SK-N-SH treated with all-trans-retinoic acid at 6 μM for 48 hours (cell line): ENCODE data around the gene FARP1.

Experiments used
- ATAC-seq: fragments of 200-7000 bp; cut with Tn5 transposase; 3 replicates; pipeline ENCODE4 v1.9.1; 2020; ENCODE audit warnings: mild to moderate bottlenecking, moderate library complexity
- ARNTL ChIP-seq: fragments of 450-650 bp; formaldehyde crosslinking; IDR thresholded peaks from 2 replicates; pipeline ENCODE4 v1.5.0; 2020; ENCODE audit warnings: low read depth, mild to moderate bottlenecking, moderate library complexity, borderline replicate concordance
- CREB5 ChIP-seq: fragments of 250-450 bp; sonication (Bioruptor Pico); IDR thresholded peaks from 2 replicates; pipeline ENCODE4 v1.5.1; 2020; ENCODE audit warnings: low read depth, mild to moderate bottlenecking, moderate library complexity
- CSDC2 ChIP-seq: fragments of 250-450 bp; sonication (Bioruptor Pico); IDR thresholded peaks from 2 replicates; pipeline ENCODE4 v1.5.0; 2020; ENCODE audit warnings: mild to moderate bottlenecking, moderate library complexity
- CSRNP3 ChIP-seq: fragments of 250-450 bp; sonication (Bioruptor Pico); IDR thresholded peaks from 2 replicates; pipeline ENCODE4 v1.5.1; 2021; ENCODE audit warnings: mild to moderate bottlenecking, moderate library complexity
- ESRRG ChIP-seq: fragments of 250-450 bp; sonication (Bioruptor Pico); IDR thresholded peaks from 2 replicates; pipeline ENCODE4 v1.6.1; 2021; ENCODE audit warnings: mild to moderate bottlenecking
- GLIS3 ChIP-seq: fragments of 250-450 bp; sonication (Bioruptor Pico); IDR thresholded peaks from 2 replicates; pipeline ENCODE4 v1.5.0; 2020; ENCODE audit warnings: mild to moderate bottlenecking, moderate library complexity
- ISL1 ChIP-seq: fragments of 250-450 bp; sonication (Bioruptor Pico); IDR thresholded peaks from 2 replicates; pipeline ENCODE4 v2.1.2; 2022; ENCODE audit warnings: mild to moderate bottlenecking, moderate library complexity
- OSR1 ChIP-seq: fragments of 250-450 bp; sonication (Bioruptor Pico); IDR thresholded peaks from 2 replicates; pipeline ENCODE4 v1.8.0; 2022; ENCODE audit warnings: moderate library complexity, mild to moderate bottlenecking, inconsistent platforms
- PATZ1 ChIP-seq: fragments of 250-450 bp; sonication (Bioruptor Pico); IDR thresholded peaks from 2 replicates; pipeline ENCODE4 v1.8.0; 2020; ENCODE audit warnings: mild to moderate bottlenecking, moderate library complexity, borderline replicate concordance
- POU6F1 ChIP-seq: fragments of 250-450 bp; sonication (Bioruptor Pico); IDR thresholded peaks from 2 replicates; pipeline ENCODE4 v1.8.0; 2021; ENCODE audit warnings: low read depth, mild to moderate bottlenecking, moderate library complexity, borderline replicate concordance
- PPARA ChIP-seq: fragments of 250-450 bp; sonication (Bioruptor Pico); IDR thresholded peaks from 2 replicates; pipeline ENCODE4 v1.5.0; 2020; ENCODE audit warnings: mild to moderate bottlenecking, borderline replicate concordance
- RARB ChIP-seq: fragments of 250-450 bp; sonication (Bioruptor Pico); IDR thresholded peaks from 2 replicates; pipeline ENCODE4 v1.8.0; 2021; ENCODE audit warnings: mild to moderate bottlenecking, moderate library complexity
- SNAI2 ChIP-seq: fragments of 250-450 bp; sonication (Bioruptor Pico); IDR thresholded peaks from 2 replicates; pipeline ENCODE4 v1.5.0; 2020; ENCODE audit warnings: mild to moderate bottlenecking, moderate library complexity
- TCF4 ChIP-seq: fragments of 250-450 bp; sonication (Bioruptor Pico); IDR thresholded peaks from 2 replicates; pipeline ENCODE4 v1.8.0; 2021; ENCODE audit warnings: mild to moderate bottlenecking, moderate library complexity, borderline replicate concordance
- TOX ChIP-seq: fragments of 250-450 bp; sonication (Bioruptor Pico); IDR thresholded peaks from 2 replicates; pipeline ENCODE4 v1.8.0; 2021; ENCODE audit warnings: mild to moderate bottlenecking, moderate library complexity, borderline replicate concordance
- TSHZ2 ChIP-seq: fragments of 250-450 bp; sonication (Bioruptor Pico); IDR thresholded peaks from 2 replicates; pipeline ENCODE4 v1.5.0; 2020; ENCODE audit warnings: mild to moderate bottlenecking, moderate library complexity
- ZFP3 ChIP-seq: fragments of 250-450 bp; sonication (Bioruptor Pico); IDR thresholded peaks from 2 replicates; pipeline ENCODE4 v1.5.0; 2020; ENCODE audit warnings: mild to moderate bottlenecking, moderate library complexity
- ZFP30 ChIP-seq: fragments of 450-650 bp; formaldehyde crosslinking; IDR thresholded peaks from 2 replicates; pipeline ENCODE4 v1.5.0; 2022; ENCODE audit warnings: mild to moderate bottlenecking, moderate library complexity
- ZNF565 ChIP-seq: fragments of 450-650 bp; formaldehyde crosslinking; conservative IDR thresholded peaks from 2 replicates; pipeline ENCODE4 v1.5.0; 2020; ENCODE audit warnings: low read depth, mild to moderate bottlenecking, moderate library complexity
- ZNF70 ChIP-seq: fragments of 450-650 bp; formaldehyde crosslinking; IDR thresholded peaks from 2 replicates; pipeline ENCODE4 v1.5.0; 2020; ENCODE audit warnings: mild to moderate bottlenecking, moderate library complexity

Gene FARP1

GRCh38 chr13:98448642-98448928, 305.7 kb downstream of the FARP1 start:
- ATAC-seq, result no peak
- TF ChIP-seq CREB5 (no peak), CSDC2 (CRISPR knock-in tag) (no peak), CSRNP3 (CRISPR knock-in tag) (no peak), PPARA (no peak), PATZ1 (CRISPR knock-in tag) (no peak)

- no peak for ATAC-seq
- TF ChIP-seq CSRNP3 (CRISPR knock-in tag) (no peak), OSR1 (CRISPR knock-in tag) (no peak), ZFP3 (CRISPR knock-in tag) (no peak), TCF4 (CRISPR knock-in tag) (no peak), ARNTL (CRISPR knock-in tag) (no peak), ZNF70 (no peak), ZFP30 (CRISPR knock-in tag) (no peak), RARB (CRISPR knock-in tag) (no peak), CREB5 (no peak), ISL1 (CRISPR knock-in tag) (no peak), SNAI2 (no peak), ZNF565 (CRISPR knock-in tag) (no peak), POU6F1 (CRISPR knock-in tag) (no peak), TOX (CRISPR knock-in tag) (no peak), GLIS3 (CRISPR knock-in tag) (no peak), ESRRG (CRISPR knock-in tag) (no peak), PATZ1 (CRISPR knock-in tag) (no peak), TSHZ2 (CRISPR knock-in tag) (no peak), CSDC2 (CRISPR knock-in tag) (no peak)
These were observed 306.4 kb downstream of the FARP1 start for GRCh38 chr13:98449273-98449672.
